GM12891 (cell line): ENCODE data around the gene PEG3.

Source experiments
- POLR2A ChIP-seq: IDR thresholded peaks from 2 replicates; pipeline ENCODE4 v1.6.1; 2011; ENCODE audit warnings: low read depth, low read length, control low read depth
- POLR2AphosphoS5 ChIP-seq: IDR thresholded peaks from 2 replicates; pipeline ENCODE4 v1.6.1; 2011; ENCODE audit warnings: low read depth, low read length, control low read depth
- POU2F2 ChIP-seq: IDR thresholded peaks from 2 replicates; pipeline ENCODE4 v1.6.1; 2011; ENCODE audit warnings: low read depth, mild to moderate bottlenecking, control low read depth, low read length, moderate library complexity
- SPI1 ChIP-seq: IDR thresholded peaks from 2 replicates; pipeline ENCODE4 v1.6.1; 2011; ENCODE audit warnings: low read depth, low read length, control low read depth
- TAF1 ChIP-seq: IDR thresholded peaks from 2 replicates; pipeline ENCODE4 v1.6.1; 2011; ENCODE audit warnings: low read depth, low read length, control low read depth

DNA sequence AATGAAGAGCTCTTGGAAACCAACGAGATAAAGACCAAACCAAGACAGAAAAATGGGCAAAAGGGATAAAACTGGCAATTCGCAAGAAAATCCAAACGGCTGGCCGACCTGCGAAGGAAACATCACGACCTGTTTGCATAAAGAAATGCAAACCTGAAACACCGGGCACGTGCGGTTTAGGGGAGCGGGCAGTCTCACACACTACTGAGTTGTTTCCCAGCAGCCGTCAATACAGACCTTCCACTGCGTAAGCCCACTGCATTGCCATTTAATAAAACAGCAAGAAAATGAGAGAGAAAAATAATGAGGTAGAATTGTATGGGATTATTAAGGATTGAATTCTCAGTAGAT lies 642 bp upstream of the PEG3 start:
- TF ChIP-seq POLR2A (no peak), TAF1 (no peak), POLR2AphosphoS5 (no peak), POU2F2 (no peak), SPI1 (no peak)
